ENCODE results near the gene SYNPR.
"Not testable (repeated sequence)": the region's sequence is repeated elsewhere in the genome, so short reads cannot be mapped to it uniquely, and the experiment has no call there.

The SYNPR gene

GRCh38 chr3:63642488-63642887, 364.4 kb downstream of the SYNPR start:
- DNase-seq: no peak

GRCh38 chr3:63644212-63644797, 366.2 kb downstream of the SYNPR start:
- no peak for DNase-seq

GRCh38 chr3:63644928-63645781, 367.0 kb downstream of the SYNPR start:
- not testable (repeated sequence) for DNase-seq

GRCh38 chr3:63652066-63652725, 374.1 kb downstream of the SYNPR start, which contains the start of gene SNTN:
Gene SNTN, plus strand, starts transcription at chr3:63652675. Its CDS starts 13 bp downstream, at chr3:63652688.
- no peak for DNase-seq

- no peak for DNase-seq
These were observed 376.1 kb downstream of the SYNPR start for GRCh38 chr3:63654211-63654610.

- no peak for DNase-seq
These were observed 376.8 kb downstream of the SYNPR start for GRCh38 chr3:63654931-63655330.

- DNase-seq: no peak
These were observed 377.4 kb downstream of the SYNPR start for GRCh38 chr3:63655519-63655918.

- no peak for DNase-seq
These were observed 378.7 kb downstream of the SYNPR start for GRCh38 chr3:63656786-63657185.

- no peak for DNase-seq
These were observed 383.1 kb downstream of the SYNPR start for GRCh38 chr3:63661242-63661641.

- DNase-seq: no peak
These were observed 383.9 kb downstream of the SYNPR start for GRCh38 chr3:63662011-63662410.

GRCh38 chr3:63662500-63662899, 384.4 kb downstream of the SYNPR start:
- DNase-seq: no peak
